GM15510 (cell line): ENCODE measurements around the gene TMEM167B.

Experiments used
- POLR2A ChIP-seq: IDR thresholded peaks from 3 replicates; pipeline ENCODE4 v1.6.1; 2011; ENCODE audit warnings: borderline replicate concordance; ENCODE audit not compliant: insufficient read length; ENCODE audit errors: extremely low read depth

The TMEM167B gene

GRCh38 chr1:109133002-109133706 is 42.6 kb downstream of the TMEM167B start:
- TF ChIP-seq POLR2A = no peak

- no peak for TF ChIP-seq POLR2A
Observed at GRCh38 chr1:109133815-109134214, 43.3 kb downstream of the TMEM167B start.

- TF ChIP-seq POLR2A = no peak
Observed at GRCh38 chr1:109134423-109134822, 43.9 kb downstream of the TMEM167B start.

- TF ChIP-seq POLR2A = no peak
Observed at GRCh38 chr1:109135940-109136339, 45.4 kb downstream of the TMEM167B start.

- no peak for TF ChIP-seq POLR2A
Observed at GRCh38 chr1:109136766-109137165, 46.2 kb downstream of the TMEM167B start.

GRCh38 chr1:109137958-109138357 is 47.4 kb downstream of the TMEM167B start:
- TF ChIP-seq POLR2A = no peak

- TF ChIP-seq POLR2A = no peak
Observed at GRCh38 chr1:109138358-109138757, 47.8 kb downstream of the TMEM167B start.

GRCh38 chr1:109140392-109140791 is 49.8 kb downstream of the TMEM167B start:
- TF ChIP-seq POLR2A = no peak

- no peak for TF ChIP-seq POLR2A
Observed at GRCh38 chr1:109142260-109142659, 51.7 kb downstream of the TMEM167B start.
